ENCODE measurements around the gene TRIOBP. TPM values are rescaled to one million over a fixed set of nuclear protein-coding genes. Genes with fewer than 3 reads are reported as not detected.

Gene TRIOBP
- total and polyA plus RNA-seq, 2 of the 13 experiments (the other 11 are each of a cell fraction or from before 2014, with no cell fraction given) = 6.1 to 15.4 TPM

- ChIA-PET CTCF (ENCODE audit: low intra/inter-chr PET ratio, low total read pairs) (no interaction called here), POLR2A (no interaction called here)
- TF ChIP-seq ZMYM3 (CRISPR knock-in tag; IDR thresholded peaks at IDR 0.05) (0 out of 2 replicates have a peak, but pooled peaks have one; percentile 14), CC2D1A (CRISPR knock-in tag; IDR thresholded peaks at IDR 0.05) (no peak), ZNF629 (CRISPR knock-in tag; conservative IDR thresholded peaks at IDR 0.05) (peak; percentile 89)
- peaks cover 29% of the 10 kb centered on the region for H3K4me1 ChIP-seq (ENCODE audit: insufficient read depth, low read length)
- ATAC-seq (no peak), DNase-seq (ENCODE audit: low spot score) (no peak), FAIRE-seq (no peak)
- intact Hi-C loops (cut with micrococcal nuclease; ENCODE audit: unreplicated experiment) = no loop called here
- no peaks in the 10 kb centered on the region for H3K9me3 ChIP-seq (ENCODE audit: low read length)
- H4K20me1 ChIP-seq (ENCODE audit: insufficient read depth, low read length) = no peaks in the 10 kb centered on the region
- BruUV-seq (replicated peaks) = no TSS peak
- no peaks in the 10 kb centered on the region for H3K79me2 ChIP-seq (ENCODE audit: insufficient read depth, low read length)
- H3K9ac ChIP-seq (ENCODE audit: insufficient read depth, low read depth, low read length) = no peak overlapping the region
- no peak overlapping the region for H3K27ac ChIP-seq (ENCODE audit: extremely low read length, insufficient read depth, low read length)
- no peaks in the 10 kb centered on the region for H3K27me3 ChIP-seq (ENCODE audit: control insufficient read depth in 1 of 2, insufficient read depth in 2 of 2, low read length in 2 of 2)
- no peak overlapping the region for H2AFZ ChIP-seq (ENCODE audit: low read length)
- WGBS (ENCODE audit: low lambda C conversion rate) = 86% methylated on average over 1 of the region's 3 CpGs
- H3K4me3 ChIP-seq (replicated peaks in 1 of 3; ENCODE audit: insufficient read depth in 1 of 3, low read depth in 2 of 3, low read length in 3 of 3) = no peak overlapping the region
- peaks cover 2 to 16% of the 10 kb centered on the region in 2 experiments; a peak in 3 of 5 replicates for H3K36me3 ChIP-seq (replicated peaks in 1 of 2; ENCODE audit: control insufficient read depth in 1 of 2, insufficient read depth in 2 of 2, low read length in 2 of 2)
- in situ Hi-C loops (cut with HindIII; ENCODE audit: extremely low pct_ligation_motif_present, low pct_unique_long_range_greater_than_20kb) = no loop called here
- H3K4me2 ChIP-seq (ENCODE audit: low read depth, low read length) = no peak overlapping the region
Observed at GRCh38 chr22:37774728-37775127, 77.9 kb downstream of the TRIOBP start.

- Histone ChIP-seq H3K27me3 (ENCODE audit: control insufficient read depth in 1 of 2, insufficient read depth in 2 of 2, low read length in 2 of 2) (no peaks in the 10 kb centered on the region), H2AFZ (ENCODE audit: low read length) (no peak overlapping the region), H3K4me1 (ENCODE audit: insufficient read depth, low read length) (peaks cover 37% of the 10 kb centered on the region), H3K9ac (ENCODE audit: insufficient read depth, low read depth, low read length) (no peak overlapping the region), H3K27ac (ENCODE audit: extremely low read length, insufficient read depth, low read length) (no peak overlapping the region), H3K4me2 (ENCODE audit: low read depth, low read length) (no peak overlapping the region), H3K9me3 (ENCODE audit: low read length) (no peaks in the 10 kb centered on the region), H3K79me2 (ENCODE audit: insufficient read depth, low read length) (no peaks in the 10 kb centered on the region), H3K4me3 (replicated peaks in 1 of 3; ENCODE audit: insufficient read depth in 1 of 3, low read depth in 2 of 3, low read length in 3 of 3) (no peak overlapping the region), H3K36me3 (replicated peaks in 1 of 2; ENCODE audit: control insufficient read depth in 1 of 2, insufficient read depth in 2 of 2, low read length in 2 of 2) (peaks cover 2 to 16% of the 10 kb centered on the region in 2 experiments; a peak in 3 of 5 replicates), H4K20me1 (ENCODE audit: insufficient read depth, low read length) (no peaks in the 10 kb centered on the region)
- FAIRE-seq = no peak
- intact Hi-C loops (cut with micrococcal nuclease; ENCODE audit: unreplicated experiment) (no loop called here), in situ Hi-C loops (cut with HindIII; ENCODE audit: extremely low pct_ligation_motif_present, low pct_unique_long_range_greater_than_20kb) (no loop called here)
- no peak for DNase-seq (ENCODE audit: low spot score)
- no TSS peak for BruUV-seq (replicated peaks)
- ChIA-PET CTCF (ENCODE audit: low intra/inter-chr PET ratio, low total read pairs) (no interaction called here), POLR2A (interaction anchor here (0.6 kb wide), 1 partner anchor 27 kb away, joined by 3 read pairs; no protein-coding TSS in a partner anchor)
- WGBS (ENCODE audit: low lambda C conversion rate) = 90% methylated on average over 17 of the region's 17 CpGs
- ATAC-seq = no peak
- TF ChIP-seq ZKSCAN1 (IDR thresholded peaks at IDR 0.05; ENCODE audit: low read length) (no peak), NBN (conservative IDR thresholded peaks at IDR 0.05) (no peak), ZBTB21 (CRISPR knock-in tag; IDR thresholded peaks at IDR 0.05) (no peak), ZNF547 (CRISPR knock-in tag; IDR thresholded peaks at IDR 0.05) (no peak), SIX4 (CRISPR knock-in tag; IDR thresholded peaks at IDR 0.05) (no peak), PREB (CRISPR knock-in tag; IDR thresholded peaks at IDR 0.05) (no peak), NFIB (CRISPR knock-in tag; IDR thresholded peaks at IDR 0.05; ENCODE audit: borderline replicate concordance) (no peak), ZNF605 (CRISPR knock-in tag; IDR thresholded peaks at IDR 0.05) (no peak)
- TF ChIP-seq, protein P1, sequence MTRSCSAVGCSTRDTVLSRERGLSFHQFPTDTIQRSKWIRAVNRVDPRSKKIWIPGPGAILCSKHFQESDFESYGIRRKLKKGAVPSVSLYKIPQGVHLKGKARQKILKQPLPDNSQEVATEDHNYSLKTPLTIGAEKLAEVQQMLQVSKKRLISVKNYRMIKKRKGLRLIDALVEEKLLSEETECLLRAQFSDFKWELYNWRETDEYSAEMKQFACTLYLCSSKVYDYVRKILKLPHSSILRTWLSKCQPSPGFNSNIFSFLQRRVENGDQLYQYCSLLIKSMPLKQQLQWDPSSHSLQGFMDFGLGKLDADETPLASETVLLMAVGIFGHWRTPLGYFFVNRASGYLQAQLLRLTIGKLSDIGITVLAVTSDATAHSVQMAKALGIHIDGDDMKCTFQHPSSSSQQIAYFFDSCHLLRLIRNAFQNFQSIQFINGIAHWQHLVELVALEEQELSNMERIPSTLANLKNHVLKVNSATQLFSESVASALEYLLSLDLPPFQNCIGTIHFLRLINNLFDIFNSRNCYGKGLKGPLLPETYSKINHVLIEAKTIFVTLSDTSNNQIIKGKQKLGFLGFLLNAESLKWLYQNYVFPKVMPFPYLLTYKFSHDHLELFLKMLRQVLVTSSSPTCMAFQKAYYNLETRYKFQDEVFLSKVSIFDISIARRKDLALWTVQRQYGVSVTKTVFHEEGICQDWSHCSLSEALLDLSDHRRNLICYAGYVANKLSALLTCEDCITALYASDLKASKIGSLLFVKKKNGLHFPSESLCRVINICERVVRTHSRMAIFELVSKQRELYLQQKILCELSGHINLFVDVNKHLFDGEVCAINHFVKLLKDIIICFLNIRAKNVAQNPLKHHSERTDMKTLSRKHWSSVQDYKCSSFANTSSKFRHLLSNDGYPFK (CRISPR knock-in tag; IDR thresholded peaks at IDR 0.05; ENCODE audit: borderline replicate concordance) = no peak
Observed at GRCh38 chr22:37775785-37776638, 79.2 kb downstream of the TRIOBP start.
